Ishikawa (cell line): ENCODE data around the gene ZNF654.

ENCODE experiments used
- MAX ChIP-seq: IDR thresholded peaks from 2 replicates; pipeline ENCODE4 v1.6.1; 2012
- YY1 ChIP-seq: IDR thresholded peaks from 2 replicates; pipeline ENCODE4 v1.6.1; 2012; ENCODE audit warnings: low read depth

- TF ChIP-seq YY1 = no peak
- no peak for TF ChIP-seq MAX
Measured at GRCh38 chr3:88141458-88142083, 82.5 kb downstream of the ZNF654 start.
